Bronchial epithelial cell (primary cell): ENCODE measurements around the gene EPN3. TPM values are rescaled to one million over a fixed set of nuclear protein-coding genes. Genes with fewer than 3 reads are reported as not detected.
A peak's percentile ranks its signal among the peaks of the same experiment; 100 is the strongest.

ENCODE experiments used
- DNase-seq: peaks from one replicate; pipeline ENCODE4 v3.0.0-alpha.2; 2010; ENCODE audit warnings: low read depth
- FAIRE-seq: peaks from 2 replicates; lab custom pipeline; 2011; peaks lifted over from hg19 to GRCh38; lab: Jason Lieb, UNC
- H3K27me3 ChIP-seq: 2 replicates; pipeline ENCODE4 v1.5.1; 2011; ENCODE audit warnings: low read length; ENCODE audit not compliant: control insufficient read depth, insufficient read depth
- H3K36me3 ChIP-seq: 2 replicates; pipeline ENCODE4 v1.5.1; 2011; ENCODE audit warnings: low read length; ENCODE audit not compliant: control insufficient read depth, insufficient read depth
- H3K4me3 ChIP-seq: 2 replicates; pipeline ENCODE4 v1.5.1; 2011; ENCODE audit warnings: mild to moderate bottlenecking, low read depth, low read length, control low read depth
- CTCF ChIP-seq: IDR thresholded peaks from 2 replicates; pipeline ENCODE4 v1.5.1; 2011; ENCODE audit warnings: mild to moderate bottlenecking, moderate library complexity, low read length, control low read depth, inconsistent platforms; ENCODE audit not compliant: insufficient read depth, severe bottlenecking
- total RNA-seq: library from RNA; depleted of rRNA; stranded (reverse); fragments of >200 nt; gene quantifications from 2 replicates; pipeline ENCODE4 v1.2.1, GENCODE V29; 2014

Gene EPN3
- total RNA-seq, 1 donor from 2014 or later: 2.9 TPM

GRCh38 chr17:50573866-50574611 lies 41.5 kb downstream of the EPN3 start:
- FAIRE-seq (no peak), DNase-seq (no peak)
- TF ChIP-seq CTCF: no peak
- Histone ChIP-seq H3K4me3 (no peak overlapping the region), H3K27me3 (no peaks in the 10 kb centered on the region), H3K36me3 (no peaks in the 10 kb centered on the region)

GRCh38 chr17:50575581-50576210 lies 43.2 kb downstream of the EPN3 start:
- peak; percentile 7 for TF ChIP-seq CTCF
- no peaks in the 10 kb centered on the region for H3K27me3 ChIP-seq
- H3K4me3 ChIP-seq: no peak overlapping the region
- no peak for DNase-seq
- FAIRE-seq: no peak
- H3K36me3 ChIP-seq: no peaks in the 10 kb centered on the region

GRCh38 chr17:50576864-50577263 lies 44.3 kb downstream of the EPN3 start:
- H3K27me3 ChIP-seq: no peaks in the 10 kb centered on the region
- H3K36me3 ChIP-seq: no peaks in the 10 kb centered on the region
- H3K4me3 ChIP-seq: no peak overlapping the region
- peak; percentile 89 for FAIRE-seq
- no peak for DNase-seq
- TF ChIP-seq CTCF: no peak

- FAIRE-seq (peak; percentile 95), DNase-seq (no peak)
- no peak overlapping the region for H3K4me3 ChIP-seq
- H3K36me3 ChIP-seq: no peaks in the 10 kb centered on the region
- H3K27me3 ChIP-seq: no peaks in the 10 kb centered on the region
- no peak for TF ChIP-seq CTCF
These were observed 45.0 kb downstream of the EPN3 start for GRCh38 chr17:50577451-50577954.

GRCh38 chr17:50578173-50578572 lies 45.6 kb downstream of the EPN3 start:
- Histone ChIP-seq H3K27me3 (no peaks in the 10 kb centered on the region), H3K36me3 (no peaks in the 10 kb centered on the region), H3K4me3 (no peak overlapping the region)
- TF ChIP-seq CTCF: no peak
- no peak for FAIRE-seq
- no peak for DNase-seq
